ENCODE measurements around the gene MYO7A.

MYO7A gene

DNA sequence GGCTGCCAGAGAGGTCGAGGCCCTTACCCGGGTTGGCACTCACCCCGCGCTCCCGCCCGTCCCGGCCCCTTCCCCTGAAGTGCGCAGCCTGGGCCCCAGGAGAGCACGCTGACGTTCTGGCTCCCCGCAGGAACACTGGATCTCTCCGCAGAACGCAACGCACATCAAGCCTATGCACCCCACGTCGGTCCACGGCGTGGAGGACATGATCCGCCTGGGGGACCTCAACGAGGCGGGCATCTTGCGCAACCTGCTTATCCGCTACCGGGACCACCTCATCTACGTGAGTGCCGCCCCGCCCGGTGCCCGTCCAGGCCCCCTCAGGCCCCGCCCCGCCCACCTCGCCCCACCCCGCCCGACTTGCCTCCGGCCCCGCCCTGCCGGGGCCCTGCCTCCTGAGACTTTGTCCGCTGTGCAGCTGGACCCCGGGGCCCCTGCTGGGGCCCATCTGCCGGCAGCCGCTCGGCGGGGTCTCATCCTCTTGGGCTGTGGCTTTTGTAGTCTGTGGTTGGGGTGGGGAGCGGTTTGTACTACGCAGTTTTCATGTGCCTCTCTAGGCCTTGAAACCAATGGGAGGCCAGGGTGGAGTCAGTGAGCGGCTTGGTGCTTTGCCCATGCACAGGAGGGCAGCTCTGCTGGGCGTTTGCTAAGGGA is 19.7 kb downstream of the MYO7A start:
- DNase-seq = no peak

DNA sequence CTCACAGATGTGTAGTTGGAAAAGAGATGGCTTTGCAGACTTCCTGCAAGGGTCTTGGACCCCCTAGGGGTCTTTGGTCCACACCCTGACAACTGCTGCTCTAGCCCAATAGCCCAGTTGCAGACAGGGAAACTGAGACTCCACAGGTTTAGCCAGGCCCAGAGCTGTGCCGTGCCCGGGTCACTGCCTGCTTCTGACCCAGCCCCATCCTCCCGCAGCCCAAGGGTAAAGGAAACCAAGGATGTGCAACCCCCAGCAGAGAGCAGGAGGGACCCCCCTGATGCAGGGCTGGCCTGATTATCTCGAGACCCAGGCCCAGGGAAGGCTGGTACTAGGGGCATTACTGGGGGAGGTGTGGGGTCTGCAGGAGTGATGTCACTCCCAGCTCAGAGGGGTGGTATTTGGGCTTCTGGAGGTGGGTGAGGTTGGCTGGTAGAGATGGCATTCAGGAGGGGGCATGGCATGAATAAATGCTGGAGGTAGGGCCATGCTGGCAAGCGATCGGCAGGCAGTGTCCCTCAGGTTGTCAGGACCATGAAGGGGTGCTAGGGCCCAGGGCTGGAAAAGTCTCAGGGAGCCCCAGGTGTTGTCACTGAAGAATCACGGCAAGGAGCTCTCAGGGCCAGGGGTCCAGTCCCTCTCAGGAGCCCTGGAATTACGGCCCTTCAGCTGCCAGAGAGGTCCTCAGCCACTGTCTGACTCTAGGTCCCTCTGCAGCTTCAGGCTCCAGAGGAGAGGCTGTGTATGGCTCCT is 21.1 kb downstream of the MYO7A start:
- no peak for DNase-seq

DNA sequence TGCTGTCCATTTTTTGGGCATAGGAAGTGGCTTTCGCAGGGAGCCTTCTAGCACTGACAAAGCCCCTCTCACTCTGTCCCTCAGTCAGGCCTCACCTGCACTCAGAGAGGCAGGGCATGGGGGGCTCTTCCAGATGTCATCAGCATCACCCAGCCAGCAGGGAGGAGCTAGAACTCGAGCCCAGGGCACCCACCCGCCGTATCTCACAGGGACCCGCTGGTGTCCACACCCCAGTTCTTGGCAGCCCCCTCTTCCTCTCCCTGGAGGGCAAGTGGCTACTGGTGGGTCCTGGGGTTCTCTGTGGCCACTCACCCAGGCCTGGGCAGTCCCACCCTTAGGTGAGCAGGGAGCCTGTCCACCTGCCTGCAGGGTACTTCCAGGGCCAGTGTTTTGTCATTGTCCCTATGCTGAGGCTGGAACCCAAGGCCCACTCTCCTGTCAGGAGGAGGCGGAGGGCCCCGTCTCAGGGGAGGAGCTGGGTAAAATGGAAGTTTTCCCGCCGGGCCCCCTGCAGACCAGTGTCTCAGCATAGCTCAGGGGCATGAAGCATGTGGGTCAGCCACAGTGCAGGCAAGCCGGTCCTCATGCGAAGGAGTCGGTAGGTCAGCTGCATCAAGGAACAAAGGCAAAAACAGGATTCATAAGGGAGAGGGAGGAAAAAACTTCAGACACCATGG is 21.8 kb downstream of the MYO7A start:
- no peak for DNase-seq

DNA sequence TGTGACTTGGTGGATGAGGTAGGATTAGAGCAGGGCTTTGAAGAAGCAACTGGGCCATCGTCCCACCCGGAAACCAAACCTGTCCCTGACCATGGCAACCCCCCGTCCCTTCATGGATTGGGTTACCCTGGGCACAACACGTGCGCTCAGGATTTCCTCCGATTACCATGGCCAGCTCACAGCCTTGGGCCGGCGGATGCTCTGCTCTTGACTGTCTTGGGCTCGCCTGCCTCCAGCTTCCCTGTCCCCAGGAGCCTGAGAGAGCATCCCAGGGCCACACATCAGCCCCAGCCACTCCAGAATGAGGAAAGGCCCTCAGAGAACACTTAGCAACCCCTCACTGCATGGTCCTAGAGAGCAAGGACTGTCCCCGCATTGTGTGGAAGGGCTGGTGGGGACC is 22.8 kb downstream of the MYO7A start:
- no peak for DNase-seq

DNA sequence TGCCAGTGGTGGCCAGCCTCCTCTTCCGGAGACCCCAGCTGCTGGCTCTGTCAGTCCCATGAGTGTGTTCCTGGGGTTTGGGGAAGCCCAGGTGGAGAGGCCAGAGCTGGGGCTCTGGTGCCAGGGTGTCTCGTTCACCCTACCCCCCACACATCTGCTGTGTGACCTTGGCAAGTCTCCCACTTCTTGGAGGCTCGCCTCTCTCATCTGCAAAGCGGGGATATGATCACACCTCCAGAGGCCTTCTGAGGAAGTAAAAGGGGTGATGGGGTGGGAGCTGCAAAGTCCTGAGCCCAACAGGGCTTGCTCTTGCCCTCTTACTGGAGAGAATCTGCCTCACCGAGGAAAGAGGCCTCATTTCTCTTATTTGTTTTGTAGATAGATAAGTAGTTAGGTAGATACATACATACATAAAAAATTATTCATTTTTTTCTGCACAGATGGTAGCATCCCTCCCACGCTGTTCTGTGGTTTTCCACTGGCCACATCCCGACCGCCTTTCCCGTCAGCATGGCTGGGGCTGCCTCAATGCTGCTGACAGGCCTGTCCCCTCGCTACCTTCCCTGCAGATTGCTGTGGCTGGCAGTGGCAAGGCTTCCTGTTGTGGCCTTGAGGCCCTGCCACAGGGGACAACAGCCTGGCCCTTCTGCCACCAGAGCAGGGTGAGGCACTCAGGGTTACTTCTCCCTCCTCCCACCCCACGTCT is 23.9 kb downstream of the MYO7A start:
- no peak for DNase-seq

DNA sequence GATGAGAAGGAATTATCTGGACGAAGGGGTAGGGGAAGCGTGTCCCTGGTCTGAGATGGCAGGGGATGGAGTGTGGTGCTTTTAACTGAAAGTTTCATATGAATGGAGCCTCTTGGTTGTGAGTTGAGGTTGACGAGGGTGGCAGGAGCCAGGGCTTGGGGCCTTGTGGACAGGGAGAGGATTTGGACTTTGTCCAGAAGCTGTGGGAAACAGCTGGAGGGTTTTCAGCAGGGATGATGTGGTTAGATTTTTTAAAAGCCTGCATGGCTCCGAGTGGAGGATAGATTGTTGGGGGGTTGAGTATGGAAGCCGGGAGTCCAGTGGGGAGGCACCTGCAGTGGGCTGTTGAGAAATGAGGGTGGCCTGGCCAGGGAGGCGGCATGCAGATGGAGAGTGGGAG is 24.8 kb downstream of the MYO7A start:
- DNase-seq = no peak

DNA sequence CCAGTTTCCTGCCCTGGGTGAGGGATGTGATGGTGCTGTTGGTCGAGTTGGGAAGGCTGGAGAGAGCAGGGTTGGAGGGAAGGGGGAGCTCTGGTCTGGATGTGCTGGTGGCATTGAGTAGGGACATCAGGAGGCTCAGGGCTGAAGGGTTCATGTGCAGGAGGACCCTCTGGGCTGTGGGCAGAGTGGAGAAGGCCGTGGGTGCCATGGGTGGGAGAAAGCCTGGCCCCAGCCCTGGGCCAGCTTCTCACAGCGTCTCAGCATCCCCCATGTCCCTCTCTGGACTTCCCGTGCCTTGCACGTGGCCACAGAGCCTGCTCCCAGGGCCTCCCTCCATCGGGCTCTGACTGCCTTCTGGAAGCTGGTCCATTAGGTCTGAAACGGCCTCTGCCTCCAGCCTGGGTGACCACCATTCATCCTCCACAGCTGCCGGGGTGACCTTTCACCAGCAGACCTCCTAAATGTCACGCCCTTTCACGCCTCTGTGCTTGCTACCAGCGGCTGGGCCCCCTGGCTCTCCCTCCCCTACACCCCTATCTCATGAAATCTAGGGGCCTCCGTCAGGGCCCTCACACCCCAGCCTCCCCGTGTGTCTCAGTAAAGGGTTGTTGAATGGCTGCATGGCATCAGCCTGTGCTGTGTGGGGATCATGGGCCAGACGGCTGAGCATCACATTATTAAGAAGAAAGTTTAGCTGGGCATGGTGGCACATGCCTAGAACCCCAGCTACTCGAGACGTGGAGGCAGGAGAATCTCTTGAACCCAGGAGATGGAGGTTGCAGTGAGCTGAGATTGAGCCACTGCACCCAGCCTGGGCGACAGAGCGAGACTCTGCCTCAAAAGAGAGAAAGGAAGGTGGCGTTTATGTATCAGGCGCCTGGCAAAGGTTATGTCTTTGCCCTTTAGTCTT is 25.5 kb downstream of the MYO7A start:
- DNase-seq = no peak

DNA sequence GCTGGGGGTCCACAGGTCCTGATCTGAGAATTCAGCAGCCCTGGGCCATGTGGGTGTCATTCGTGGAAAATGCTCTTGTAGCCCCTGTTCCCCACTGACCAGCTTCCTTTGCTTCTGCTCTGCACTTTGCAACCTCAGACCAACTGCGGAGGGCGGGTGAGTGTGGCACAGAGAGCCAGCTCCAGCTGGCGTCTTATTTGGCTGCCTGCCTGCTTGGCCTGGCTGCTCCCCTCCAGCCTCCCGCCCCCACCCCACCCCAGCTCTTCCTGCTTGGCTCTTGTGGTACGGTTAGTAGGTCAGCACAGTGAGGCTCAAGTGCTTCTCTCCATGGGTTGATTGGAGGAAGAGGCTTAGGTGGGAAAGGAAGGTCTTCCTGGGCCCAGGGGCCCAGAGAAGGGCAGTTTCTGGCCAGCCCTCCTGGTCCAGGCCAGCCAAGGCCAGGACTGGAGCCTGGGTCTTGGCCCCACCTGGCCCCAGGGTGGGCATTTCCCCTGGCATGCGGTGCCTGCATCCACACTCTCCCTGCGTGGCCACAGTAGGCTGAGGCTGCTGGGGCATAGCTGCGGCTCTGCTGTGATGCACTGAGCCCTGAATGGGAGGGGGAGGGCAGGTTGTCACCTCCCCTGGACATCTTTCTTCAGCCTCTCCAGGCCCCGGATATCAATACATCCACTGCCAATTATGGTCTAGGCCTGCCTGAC is 26.5 kb downstream of the MYO7A start:
- no peak for DNase-seq

DNA sequence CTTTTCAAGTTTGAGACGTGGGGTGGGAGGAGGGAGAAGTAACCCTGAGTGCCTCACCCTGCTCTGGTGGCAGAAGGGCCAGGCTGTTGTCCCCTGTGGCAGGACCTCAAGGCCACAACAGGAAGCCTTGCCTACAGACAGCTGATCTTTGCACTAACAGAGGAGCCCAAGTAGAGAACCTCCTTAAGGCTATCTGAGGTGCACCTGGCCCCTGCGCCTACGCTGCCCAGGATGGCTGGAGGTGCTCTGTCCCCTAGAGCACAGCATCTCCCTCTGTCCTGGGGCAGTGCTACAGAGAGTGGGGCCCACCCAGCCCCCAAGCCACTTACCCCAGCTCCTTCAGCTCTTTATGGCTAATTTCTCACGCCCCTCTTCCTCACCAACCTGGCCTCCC is 27.0 kb downstream of the MYO7A start:
- no peak for DNase-seq

DNA sequence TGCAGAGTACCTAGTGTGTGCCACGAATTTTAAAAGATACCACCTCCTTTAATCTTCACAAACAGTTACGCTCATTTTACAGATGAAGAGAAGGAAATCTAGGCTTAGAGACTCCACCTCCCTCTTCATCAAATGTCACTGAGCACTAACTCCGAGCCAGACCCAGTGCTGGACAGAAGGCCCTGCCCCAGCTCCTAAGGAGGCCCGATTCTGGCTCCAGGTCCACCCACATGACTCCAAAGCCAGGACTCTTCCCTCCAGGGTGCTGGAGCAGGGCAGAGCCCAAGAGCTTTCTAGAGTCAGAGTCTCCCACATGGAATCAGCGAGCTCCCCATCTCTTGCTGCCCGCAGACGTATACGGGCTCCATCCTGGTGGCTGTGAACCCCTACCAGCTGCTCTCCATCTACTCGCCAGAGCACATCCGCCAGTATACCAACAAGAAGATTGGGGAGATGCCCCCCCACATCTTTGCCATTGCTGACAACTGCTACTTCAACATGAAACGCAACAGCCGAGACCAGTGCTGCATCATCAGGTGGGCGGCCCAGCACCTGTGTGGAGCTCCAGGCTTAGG is 27.6 kb downstream of the MYO7A start:
- DNase-seq = no peak

DNA sequence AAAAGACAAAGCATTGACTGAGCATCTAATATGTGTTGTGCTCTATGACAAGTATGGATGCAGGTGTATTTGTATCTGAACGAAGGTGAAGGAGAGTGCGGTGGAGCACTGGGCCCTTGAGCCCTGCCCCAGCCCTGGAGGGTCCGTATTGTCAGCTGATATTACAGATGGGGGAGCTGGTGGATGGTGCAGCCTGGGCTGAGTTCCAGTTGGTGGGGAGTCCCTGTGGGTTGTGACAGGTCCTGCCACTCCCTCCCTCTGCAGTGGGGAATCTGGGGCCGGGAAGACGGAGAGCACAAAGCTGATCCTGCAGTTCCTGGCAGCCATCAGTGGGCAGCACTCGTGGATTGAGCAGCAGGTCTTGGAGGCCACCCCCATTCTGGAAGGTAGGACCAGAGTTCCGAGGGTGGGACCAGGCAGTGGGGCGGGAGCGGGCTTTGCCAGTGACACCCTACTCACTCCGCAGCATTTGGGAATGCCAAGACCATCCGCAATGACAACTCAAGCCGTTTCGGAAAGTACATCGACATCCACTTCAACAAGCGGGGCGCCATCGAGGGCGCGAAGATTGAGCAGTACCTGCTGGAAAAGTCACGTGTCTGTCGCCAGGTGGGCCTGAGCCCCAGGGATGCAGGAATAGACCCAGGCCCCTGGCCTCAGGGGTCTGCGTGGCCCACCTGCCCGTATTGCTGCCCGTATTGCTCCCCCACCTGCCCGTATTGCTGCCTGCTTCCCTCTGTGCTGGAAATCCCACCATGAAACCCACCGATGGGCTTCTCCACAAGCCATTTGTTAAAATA is 28.6 kb downstream of the MYO7A start:
- no peak for DNase-seq

DNA sequence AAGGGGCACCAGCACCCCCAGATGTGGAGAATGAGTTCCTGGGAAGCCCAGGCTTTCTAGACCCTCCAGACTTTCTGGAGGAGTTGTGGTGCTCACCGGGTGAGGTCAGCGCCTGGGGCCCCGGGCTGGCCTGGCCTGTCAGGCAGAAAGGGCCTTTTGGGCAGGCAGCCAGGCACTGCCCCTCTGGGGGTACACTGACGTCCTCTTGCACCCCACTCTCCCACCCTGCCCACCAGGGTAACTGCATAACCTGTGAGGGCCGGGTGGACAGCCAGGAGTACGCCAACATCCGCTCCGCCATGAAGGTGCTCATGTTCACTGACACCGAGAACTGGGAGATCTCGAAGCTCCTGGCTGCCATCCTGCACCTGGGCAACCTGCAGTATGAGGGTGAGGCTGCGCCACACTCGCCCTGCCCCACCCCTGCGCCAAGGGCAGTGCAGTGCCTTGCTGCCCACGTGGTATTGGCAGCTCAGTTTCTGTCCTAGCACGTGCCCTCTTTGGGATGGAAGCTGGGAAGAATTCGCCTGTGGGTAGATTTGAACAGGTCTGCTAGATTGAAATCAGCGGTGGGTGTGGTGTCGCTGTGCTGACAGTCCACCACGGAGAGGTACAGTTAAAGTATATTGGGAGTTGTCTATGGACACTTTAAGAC is 30.1 kb downstream of the MYO7A start:
- DNase-seq = no peak

DNA sequence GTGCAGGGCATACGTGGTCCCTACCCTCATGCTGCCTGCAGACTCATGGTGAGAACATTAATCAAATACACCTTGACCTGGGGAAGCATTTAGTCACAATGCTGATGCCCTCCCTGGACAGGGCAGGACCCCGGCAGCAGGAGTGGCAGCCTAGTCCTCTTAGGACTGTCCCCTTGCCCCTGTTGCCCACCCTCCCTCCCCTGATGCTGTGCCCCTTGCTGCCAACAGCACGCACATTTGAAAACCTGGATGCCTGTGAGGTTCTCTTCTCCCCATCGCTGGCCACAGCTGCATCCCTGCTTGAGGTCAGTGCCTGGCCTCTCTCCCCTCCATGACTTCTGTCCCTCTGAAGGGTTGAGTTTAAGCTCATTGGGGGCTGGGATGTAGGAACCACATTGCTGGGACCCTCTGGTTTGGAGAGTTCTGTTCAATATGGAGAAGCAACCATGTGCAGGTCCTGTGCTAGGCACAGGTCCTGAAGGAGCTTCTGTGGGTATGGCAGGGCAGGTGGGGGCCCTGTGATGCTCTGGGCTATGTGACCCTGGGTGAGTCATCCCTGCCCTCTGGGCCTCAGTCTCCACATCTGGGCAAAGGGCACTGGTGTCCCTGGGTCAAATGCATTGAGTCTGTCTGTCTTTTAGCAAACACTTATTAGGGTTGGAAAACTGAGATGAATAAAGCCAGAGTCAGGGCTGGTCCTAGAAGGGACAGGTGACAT is 31.3 kb downstream of the MYO7A start:
- DNase-seq = no peak

DNA sequence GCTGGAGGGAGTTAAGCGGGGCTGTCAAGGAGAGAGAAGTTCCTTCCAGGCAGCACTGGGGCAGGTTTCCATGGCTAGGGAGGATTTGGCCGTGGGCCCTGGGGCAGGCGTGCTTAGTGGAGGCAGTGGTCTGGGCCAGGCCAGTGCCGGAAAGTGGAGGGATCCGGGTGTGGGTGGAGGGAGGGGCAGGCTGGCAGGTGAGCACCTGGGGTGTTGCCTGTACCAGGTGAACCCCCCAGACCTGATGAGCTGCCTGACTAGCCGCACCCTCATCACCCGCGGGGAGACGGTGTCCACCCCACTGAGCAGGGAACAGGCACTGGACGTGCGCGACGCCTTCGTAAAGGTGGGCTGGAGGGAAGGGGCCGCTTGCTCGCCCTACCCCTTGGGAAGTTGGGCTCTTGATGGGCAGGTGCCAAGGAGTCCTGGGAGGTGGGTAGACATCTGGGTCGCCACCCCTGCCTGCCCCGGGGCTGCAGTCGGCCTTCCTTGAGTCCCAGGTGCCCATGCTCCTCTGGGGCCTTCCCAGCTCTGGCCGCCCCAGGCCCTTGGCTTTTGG is 32.0 kb downstream of the MYO7A start:
- DNase-seq = no peak

DNA sequence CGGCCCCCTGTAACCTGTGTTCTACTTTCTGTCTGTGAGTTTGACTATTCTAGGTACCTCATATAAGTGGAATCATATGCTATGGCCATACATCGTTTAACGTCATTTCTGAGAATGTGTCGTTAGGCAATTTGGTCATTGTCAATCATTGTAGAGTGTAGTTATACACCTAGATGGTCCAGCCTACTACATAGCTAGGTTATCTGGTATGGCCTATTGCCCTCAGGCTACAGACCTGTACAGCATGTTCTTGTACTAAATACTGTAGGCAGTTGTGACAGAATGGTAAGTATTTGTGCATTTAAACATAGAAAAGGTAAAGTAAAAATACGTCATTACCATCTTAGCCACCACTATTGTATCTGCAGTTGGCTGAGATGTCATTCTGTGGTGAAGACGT is 35.2 kb downstream of the MYO7A start:
- DNase-seq = no peak

DNA sequence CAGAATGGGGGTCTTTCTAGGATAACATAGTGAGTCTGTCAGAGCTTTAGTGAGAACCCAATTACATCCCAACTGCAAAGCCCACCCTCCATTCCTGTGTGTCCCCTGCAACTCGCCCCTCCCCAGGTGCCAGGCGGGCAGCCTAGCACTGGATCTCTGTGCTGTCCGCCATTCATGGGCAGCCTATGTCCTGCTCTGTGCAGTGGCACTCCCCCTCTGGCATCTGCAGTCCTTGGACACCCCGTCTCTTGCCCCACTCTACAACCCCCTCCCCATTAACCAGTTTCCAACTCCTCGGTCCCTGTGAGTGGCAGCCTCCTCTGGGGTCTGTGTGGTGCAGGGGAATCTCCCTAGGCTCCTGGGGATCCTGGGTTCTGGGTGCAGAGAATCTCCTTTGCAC is 37.0 kb downstream of the MYO7A start:
- DNase-seq = no peak

DNA sequence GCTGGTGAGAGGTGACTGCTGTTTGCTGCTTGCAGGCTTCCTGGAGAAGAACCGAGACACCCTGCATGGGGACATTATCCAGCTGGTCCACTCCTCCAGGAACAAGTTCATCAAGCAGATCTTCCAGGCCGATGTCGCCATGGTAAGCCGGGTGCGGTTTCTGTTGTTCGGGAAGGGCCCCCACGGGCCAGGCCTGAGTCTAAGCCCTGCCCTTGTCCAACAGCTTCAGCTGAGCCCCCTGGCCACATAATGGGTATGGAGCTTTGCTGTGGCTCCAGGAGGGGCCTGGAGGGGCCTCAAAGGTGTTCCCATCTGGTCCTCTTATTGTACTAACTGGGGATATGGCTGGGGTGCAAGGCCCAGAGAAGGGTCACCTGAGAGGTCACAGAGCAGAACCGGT is 38.0 kb downstream of the MYO7A start:
- no peak for DNase-seq

DNA sequence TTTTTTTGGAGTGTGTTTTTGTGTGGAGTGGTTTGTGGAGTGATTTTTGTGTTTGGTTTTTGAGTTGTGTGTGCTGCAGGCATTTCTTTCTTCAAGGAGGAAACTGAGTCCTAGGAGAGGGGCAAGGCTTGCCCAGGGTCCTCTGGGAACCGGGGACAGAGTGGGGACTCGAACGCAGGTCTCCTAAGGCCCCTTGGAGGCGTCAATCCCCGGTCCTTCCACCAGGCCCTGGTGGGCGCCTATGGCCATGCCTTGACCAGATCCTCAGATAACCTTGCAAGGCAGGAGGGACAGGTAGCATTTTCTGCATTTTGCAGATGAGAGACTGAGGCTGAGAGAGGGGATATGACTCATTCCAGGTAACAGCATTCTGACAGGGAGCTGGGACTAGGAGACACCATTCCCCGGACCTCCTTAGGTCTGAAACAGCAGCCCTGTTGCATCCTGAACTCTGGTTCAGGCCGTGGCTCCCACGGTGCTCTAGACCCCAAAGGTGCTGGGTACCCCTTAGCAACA is 39.1 kb downstream of the MYO7A start:
- no peak for DNase-seq

DNA sequence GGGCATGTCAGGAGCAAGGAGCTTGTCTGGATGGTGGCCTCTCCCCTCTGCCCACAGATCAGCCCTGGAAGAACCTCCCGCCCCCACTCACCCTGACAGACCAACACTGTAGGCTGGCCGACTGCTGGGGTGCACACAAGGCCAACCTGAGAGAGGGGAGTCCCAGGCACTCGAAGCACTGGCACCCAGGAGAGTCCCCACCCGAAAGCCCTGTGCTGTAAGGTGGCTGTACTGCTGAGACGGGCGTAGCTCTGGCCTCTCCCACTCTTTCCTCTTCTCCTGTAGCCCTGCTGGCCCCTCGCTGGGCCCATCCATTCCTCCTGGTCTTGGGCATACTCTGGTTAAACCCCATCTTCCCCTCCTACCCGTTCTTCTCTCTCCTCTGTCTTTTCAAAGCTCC is 39.7 kb downstream of the MYO7A start:
- DNase-seq = no peak
